ENCODE data around the gene FBLN1.

DNA sequence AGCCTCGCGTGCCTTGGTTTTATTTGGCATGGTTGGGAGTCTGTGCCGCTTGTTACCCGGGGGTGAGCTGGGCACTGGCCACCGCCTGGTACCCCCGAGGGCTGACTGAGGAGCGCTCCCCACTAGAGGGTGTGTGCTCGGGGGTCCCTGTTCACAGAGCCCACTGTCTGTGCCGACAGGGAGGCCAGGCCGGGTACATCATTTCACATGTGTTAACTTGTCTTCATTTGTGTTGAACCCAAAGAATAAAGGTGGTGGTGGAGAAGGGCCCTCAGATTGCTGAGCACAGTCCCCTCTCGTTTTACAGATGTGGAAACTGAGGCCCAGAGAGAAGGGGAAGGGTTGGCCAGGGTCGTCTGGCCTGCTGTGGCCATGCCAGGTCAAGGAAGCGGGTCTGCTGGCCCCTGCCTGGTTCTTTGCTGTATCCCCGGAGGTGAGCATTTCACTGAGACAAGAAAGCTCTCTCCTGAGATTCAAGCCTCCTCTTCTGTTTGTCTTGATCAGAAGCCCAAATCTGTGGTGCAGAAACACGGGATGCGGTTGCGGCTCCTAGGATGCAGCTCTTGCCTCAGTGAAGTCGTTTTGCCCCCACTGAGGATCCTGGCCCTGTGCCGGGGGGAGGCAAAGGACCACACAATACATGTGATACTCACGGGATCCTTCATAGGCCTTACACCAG lies 60.8 kb downstream of the FBLN1 start:
- TF ChIP-seq EZH2 (IDR thresholded peaks at IDR 0.05) (no peak), POLR2A (IDR thresholded peaks at IDR 0.05; ENCODE audit: borderline replicate concordance, extremely low read depth, insufficient read depth, insufficient read length) (no peak)
- TF ChIP-seq, protein P1, sequence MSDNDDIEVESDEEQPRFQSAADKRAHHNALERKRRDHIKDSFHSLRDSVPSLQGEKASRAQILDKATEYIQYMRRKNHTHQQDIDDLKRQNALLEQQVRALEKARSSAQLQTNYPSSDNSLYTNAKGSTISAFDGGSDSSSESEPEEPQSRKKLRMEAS (IDR thresholded peaks at IDR 0.05), result no peak

Measured in HCT116 (cell line).